HPDE6-E6E7 (cell line): ENCODE measurements around the gene NPRL2.

Experiments
- DNase-seq: peaks from one replicate; pipeline ENCODE4 v3.0.0; 2011; ENCODE audit warnings: missing footprints; ENCODE audit errors: extremely low spot score

Gene NPRL2

DNA sequence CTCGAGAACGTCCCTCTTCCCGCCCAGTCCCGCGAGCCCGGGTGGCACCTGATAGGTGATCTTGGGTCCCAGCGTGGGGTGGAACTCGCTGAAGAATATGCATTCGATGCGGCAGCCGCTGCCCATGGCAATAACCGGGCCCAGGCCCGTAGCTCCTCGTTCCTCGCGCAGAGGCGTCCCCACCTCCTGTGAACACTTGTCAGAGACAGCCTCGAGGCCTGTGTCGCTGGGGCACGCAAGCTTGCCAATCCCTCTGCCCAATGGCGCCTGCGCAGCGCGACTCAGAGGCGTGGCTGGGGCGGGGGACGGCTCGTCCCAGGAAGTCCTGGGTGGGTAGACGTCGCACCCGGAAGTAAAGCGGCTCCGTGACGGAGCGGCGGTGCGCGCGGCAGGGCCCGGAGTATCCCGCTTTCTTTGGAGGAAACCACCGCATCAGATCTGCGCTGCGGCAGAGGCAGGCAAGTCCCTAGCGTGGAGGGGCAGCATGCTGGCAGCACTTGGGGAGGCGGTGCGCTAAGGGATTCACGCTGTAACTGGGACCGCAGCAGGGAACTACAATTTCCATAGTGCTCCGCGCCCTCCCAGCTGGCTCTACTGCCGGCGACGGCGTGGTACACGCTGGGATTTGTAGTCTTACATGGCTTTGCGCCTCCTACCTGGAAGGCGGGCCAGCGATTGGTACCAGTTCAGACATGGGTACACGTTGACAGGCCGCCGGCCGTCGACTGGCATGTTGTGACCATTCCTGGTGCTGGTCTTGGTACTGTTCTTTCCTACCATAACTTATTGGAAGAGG is at the start of gene NPRL2, which contains the start of gene CYB561D2:
Gene NPRL2, minus strand, starts transcription at position 249 of the 796 bp plus-strand sequence. Its CDS starts 123 bp downstream, at position 126.
Gene CYB561D2, plus strand, starts transcription at position 336 of the 796 bp plus-strand sequence. CDS start 572 bp downstream, outside the sequence.
- peak; percentile 67 for DNase-seq

DNA sequence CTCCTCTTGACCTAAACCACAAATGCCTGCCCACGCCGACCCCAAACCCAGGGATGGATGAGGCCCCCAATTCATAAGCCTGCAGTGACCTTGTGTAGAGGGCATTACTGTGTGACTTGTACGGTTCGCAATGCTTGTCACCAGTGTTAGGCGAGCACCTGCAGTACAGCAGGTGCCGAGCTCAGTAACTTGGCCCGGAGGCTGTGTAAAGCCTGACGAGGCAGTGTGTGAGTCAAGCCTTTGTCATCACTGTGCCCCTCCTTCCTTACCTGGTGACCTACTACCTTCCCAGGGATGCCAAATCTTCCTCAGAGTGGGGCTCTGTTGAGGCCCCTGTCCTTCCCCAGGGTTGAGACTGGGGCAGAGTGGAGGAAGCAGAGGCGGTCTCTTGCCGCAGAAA is 45.9 kb upstream of the NPRL2 start:
- peak; percentile 82 for DNase-seq

DNA sequence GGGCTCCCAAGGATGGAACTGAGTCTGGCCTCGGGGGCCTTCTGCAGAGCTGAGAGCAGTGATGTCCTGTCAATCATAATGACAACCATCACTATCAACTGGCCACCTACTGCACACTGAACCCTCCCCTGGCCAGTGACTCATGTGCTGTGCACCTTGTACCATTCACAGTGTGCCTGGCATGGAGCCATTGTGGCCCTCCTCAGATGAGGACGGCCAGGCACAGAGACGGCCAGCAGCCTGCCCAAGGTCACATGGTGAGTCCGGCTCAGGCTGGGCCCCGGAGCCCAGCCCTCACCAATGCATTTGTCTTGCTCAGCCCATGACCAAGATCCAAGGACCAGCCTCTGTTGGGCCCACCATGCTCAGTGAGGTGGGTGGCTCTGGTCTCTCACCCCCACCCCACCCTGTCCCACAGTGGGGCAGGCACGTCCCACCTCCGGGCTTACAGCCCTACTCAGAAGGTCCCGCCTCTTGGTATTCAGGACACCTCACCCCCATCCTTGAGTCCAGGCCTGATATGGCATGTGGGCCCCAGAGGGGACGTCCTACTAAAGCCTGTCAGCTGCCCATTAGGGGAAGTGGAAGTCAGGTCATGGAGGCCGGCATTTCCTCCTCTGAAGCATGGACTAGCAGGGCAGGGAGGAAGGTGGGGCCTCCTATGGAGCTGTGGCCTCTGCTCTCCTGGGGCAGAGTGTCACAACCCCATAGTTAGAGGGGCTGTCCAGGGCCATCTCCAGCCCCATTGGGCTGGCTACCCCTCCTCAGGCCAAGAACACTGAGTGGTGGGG is 44.7 kb upstream of the NPRL2 start:
- no peak for DNase-seq

DNA sequence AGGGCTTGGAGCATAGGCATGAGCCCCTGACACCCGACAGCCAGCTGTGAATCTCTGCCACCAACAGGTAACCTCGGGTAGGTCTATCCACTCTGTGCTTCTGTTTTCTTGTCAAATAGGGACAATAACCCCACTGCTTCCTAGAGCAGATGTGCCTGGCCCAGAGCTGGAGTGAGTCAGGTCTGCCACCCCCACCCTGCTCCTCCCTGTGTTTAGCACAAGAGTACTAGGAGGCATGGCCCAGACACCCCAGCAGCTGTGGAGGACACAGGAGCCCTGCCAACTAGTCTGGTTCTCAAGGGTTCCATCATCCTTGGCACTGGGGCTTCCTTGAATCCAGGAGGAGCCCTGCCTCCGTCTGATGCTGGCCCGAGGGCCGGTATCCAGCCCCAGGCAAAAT is 42.5 kb upstream of the NPRL2 start:
- DNase-seq, result no peak

DNA sequence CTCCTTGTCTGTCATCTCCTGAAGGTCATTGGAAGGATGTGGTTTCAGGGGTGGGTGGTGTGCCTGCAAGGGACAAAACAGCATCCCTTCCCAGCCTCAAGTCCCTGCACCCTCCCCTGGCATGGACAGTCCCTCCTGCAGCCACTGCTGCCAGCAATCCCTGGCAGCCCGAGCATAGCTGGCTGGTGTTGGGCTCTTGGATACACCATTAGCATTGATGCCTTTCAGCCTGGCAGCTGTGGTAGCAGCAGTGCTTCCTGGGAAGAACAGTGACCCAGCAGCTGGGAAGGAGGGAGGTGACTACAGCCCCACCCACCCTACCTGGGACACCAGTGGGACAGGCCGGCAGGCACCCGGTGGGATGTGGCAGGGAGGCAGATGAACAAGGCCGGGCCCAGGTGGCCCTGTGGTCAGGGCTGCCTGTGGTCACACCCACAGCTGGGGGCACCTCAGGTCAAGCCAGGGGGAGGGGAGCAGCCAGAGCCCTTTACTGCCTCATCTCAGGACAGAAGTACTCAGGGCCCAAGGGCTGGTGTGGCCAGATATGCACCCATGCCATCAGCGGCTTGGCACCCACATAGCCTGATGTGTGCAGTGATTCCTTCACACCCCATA is 41.6 kb upstream of the NPRL2 start:
- DNase-seq, result no peak

DNA sequence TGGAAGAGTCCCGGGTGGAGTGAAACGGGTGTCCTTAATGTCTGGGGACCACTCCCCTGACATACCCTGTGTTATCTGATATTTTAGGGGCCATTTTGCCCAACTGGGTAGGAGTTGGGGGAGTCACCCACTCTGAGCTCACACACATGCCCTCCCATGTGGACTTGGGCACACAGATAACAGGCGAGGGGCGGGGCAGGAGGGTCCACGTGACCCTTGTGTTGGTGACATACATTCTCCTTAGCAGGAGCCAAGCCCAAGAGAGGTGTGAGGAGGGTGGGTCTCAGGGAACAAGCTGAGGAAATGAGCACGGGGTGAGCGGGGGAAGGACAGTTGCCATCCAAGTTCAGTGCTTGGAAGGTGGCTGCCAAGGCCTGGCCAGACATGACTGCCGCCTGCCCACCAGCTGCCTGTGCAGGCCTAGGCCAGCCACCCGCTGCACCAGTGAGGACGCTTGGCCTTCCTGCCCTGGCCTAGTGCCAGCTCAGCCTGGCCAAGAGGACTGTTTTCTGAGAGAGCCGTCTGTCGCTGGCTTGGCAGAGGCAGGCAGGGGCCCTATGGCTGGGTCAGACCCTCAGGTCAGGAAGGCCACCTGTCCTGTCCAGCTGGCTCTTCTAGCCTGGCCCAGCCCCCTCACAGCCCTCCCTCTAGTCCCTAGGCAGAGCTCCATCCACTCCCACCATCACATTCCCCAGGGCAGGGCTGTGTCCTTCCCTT is 40.1 kb upstream of the NPRL2 start:
- DNase-seq, result no peak

DNA sequence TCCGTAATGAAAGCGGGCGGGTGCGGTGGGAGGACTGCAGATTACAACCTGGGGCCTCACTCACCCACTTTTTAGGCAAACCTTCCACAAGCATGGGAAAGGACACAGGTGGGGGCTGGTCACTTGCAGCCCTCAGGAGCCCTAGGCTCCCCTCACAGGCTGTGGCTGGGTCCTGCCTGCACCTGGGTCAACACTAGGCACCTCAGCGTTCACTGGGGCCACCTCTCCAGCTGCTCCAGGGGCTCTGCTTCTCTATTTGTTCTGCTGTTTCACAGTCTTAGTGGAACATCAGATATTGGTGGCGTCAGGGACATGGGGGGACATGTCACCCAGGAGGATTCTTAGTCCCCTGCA is 38.8 kb upstream of the NPRL2 start:
- no peak for DNase-seq

DNA sequence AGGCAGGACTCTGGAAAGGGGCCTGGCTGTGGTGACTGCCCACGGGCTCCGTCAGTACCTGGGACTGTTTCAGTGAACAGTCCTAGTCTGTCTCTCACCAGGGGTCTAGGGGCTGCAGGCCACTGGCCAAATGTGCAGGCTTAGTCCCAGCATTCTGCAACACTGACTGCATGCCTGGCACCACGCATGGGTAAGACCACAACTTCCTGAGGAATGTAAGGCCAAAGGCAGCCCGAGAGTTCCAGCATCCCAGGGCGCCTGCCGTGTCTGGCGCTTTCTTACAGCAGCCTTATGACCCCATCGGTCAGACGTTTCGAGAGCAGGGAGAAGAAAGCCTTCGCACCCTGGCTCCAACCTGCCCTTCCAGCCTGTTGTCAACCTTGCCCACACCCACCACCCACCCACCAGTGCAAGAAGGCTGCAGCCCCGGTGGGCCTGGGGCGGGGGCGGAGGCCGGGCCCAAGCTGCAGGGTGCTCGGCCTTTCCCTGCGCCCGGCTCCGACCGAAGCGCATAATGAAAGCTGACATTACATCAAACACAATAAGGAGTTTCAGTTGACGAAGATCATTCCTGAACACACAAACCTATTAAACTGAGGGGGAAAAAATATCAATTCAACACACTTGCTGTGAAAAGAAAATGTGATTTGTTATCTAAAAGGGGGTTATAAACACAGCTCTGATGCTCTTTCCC is 38.3 kb upstream of the NPRL2 start:
- DNase-seq, result no peak

DNA sequence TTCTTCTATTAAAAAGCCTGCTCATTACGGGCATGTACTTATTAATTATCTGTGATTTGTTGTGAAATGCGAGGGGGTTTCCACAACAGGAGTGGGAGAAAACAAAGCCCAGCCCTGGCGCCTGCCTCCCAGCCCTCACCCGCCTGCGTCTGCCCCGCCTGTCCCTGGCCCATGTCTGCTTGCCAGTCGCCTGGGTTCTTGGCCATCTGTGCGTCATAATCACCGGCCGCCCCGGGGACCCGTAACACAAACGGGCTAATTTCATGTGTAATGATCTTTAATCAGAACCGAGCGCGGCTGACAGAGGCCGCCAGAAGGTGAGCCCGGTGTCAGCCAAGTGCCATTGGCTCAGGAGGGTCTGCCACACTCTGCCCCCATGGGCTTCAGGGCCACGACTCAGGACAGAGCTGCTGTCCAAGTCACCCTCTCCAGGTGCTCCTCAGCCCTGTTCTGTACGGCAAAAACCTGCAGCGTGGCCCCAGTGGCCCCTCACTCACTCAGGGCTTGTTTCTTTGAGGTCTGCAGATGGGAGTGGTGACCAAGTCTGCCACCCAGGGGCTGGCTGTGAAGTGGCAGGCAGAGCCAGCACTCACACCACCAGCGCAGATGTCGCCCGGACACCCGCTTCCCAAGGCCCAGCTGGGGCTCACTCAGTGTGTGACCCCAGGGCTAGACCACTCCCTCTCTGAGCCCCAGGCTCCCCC is 37.6 kb upstream of the NPRL2 start:
- DNase-seq, result no peak

DNA sequence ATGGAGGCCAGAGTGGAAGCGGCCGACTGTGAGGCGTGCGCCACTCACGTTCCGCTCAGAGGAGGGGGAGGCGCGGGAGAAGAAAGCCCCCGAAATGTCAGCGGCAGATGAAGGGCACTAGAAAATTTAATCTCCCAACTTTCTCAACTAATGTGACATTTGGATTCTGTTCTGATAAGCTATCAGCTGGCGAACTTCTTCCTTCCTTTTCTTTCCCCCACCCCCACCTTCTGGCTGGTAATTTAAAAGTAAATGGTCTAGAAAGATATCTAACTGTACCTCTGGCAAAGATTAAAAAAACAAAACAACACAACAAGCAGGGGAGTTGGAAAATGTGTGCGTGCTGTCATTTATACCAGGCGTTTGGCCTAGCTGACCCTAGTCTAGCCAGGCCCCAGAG is 35.2 kb upstream of the NPRL2 start:
- DNase-seq, result no peak

DNA sequence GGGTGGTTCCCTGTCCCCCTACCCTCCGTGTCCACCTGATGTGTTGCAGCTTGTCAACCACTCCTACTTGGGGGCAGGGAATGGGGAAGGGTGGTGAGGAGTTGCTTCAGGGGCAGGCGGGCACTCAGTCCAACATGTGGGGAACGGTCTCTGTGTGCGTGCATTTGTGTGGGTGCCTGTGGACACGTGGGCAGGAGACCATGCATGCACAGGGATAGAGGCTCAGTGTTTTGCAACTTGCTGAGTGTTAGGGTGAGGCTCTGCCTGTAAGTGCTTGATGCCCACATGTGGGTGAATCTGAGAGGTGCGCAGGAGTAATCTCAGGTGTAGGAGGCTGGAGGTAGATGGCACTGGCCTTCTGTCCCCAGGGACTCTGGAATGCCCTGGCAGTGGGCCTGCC is 33.2 kb upstream of the NPRL2 start:
- DNase-seq, result no peak

DNA sequence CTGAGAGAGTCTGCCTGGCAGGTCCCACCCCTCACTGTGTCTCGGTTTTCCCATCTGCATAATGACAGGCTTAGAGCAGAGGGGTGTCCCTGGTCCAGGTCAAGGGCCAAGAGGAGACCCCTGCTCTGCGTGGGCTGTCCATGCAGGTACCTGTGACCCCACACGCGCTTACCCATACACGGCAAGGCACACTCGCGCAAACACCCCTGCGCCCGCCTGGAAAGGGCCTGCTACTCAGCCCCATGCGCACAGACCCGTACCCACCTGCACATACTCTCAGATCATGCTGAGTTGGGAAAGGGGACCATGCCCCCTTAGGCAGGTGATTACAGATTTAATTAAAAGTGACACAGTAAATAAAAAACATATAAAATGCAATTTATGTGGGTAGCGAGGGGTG is 32.1 kb upstream of the NPRL2 start:
- no peak for DNase-seq

DNA sequence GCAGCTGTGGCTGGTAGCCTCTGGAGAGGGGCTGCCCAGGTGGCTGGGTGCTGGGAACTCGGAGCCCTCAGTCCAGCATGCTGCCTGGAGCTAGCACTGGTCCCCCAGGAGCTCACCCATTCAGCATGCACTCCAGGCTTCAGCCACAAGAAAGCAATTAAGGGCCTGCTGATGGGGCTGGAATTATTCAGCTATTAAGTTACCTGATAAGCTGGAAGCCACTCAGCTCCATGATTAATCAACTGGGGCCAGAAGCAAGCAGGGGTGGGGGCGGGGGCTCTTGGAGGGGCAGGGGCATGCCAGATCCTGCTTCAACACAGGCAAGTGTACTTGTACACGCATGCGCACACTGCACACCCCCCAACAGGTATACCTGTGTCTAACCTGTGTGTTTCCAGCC is 30.8 kb upstream of the NPRL2 start:
- no peak for DNase-seq

DNA sequence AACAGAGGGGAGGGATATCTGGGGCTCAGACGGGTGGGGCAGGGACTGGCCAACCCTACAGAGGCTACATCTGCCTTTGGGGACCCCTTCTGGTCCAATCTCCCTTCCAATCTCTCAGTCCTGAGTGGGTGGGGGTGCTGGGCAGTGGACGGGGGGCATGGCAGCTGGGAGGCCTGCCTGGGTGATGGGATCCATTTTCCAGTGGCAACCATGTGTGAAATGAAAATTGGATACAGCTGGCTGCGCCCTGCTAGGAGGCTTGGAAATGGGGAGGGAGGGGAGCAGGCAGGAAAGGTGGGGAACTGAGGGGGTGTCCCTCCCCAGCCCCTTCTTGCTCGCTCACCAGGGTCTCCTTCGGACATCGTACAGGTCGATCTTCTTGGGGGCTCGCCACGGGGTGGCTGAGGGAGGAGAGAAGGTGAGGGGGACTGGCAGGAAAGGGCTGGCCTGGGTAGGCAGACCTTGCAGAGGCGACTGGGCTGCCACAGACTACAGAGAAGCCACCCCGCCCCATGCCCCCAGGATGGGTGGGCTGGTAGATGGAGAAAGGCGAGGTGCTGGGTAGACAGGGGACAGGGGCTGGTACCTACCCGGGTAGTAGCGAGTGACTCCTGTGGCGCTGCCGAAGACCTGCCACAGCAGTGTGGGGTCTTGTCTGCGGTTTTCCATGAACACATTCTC is 30.0 kb upstream of the NPRL2 start:
- DNase-seq, result no peak

DNA sequence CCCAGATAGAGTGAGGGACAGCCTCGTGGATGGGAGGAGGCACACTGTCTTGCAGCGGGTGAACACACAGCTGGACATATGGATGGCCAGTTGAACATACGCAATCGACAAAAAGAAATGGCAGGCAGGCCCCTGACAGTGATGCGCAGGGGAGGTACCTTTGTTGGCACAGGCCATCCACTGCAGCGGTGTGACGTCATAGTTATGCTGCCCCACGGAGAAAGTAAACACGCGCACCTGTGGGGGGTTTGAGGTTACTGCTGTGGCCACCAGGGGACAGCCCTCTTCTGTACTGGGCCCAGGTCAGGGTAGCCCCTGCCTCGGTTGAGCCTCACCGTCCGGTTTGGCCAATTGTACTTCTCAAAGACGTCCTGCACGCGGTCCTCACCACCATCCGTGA is 28.2 kb upstream of the NPRL2 start:
- no peak for DNase-seq

DNA sequence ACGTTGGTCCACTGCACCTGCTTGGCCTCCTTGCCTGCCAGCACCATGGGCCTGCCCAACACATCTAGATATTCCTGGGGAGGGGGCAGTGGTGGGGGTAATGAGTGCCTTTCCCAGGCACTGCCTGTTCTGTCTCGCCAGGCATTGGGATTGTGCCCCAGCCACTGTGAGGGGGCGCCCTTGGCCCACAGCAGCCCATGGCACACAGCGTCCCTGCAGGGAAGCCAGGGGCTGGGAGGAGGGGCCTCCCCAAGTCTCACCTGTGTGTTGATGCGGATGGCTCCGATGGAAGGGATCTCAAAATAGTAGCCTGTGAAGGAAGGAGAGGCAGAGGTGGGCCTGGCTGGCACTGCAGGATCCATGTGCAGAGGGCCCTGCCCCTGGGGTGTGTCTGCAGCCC is 27.4 kb upstream of the NPRL2 start:
- no peak for DNase-seq

DNA sequence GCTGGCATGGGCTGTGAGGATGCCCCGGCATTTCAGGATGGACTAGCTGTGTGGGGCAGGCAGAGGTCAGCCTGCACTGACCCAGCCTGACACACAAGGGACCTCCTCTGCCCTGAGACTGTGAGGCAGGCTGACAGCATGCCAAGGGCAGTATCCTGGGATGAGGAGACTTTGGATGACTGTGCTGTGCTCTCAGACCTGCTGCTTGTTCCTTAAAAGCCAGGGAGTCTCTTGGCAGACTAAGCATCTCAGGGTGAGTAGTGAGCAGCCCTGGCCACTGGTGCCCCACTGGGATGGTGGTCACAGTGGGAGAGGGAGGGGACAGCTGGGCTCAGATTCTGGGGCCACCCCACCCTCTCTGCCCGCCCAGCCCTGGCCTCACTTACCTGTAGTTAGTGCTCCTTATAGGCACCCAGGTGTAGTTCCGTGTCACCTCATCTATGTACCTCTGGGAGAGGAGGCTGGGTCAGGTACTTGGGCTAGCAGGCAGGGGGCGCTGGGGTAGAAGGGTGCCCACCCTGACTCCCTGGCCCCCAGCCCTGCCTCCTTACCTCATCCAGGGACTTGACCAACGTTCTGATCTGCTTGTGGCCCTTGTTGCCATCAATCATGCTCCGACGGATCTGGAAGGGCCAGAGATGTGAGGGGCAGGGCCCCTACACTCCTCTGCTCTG is 24.8 kb upstream of the NPRL2 start:
- no peak for DNase-seq

DNA sequence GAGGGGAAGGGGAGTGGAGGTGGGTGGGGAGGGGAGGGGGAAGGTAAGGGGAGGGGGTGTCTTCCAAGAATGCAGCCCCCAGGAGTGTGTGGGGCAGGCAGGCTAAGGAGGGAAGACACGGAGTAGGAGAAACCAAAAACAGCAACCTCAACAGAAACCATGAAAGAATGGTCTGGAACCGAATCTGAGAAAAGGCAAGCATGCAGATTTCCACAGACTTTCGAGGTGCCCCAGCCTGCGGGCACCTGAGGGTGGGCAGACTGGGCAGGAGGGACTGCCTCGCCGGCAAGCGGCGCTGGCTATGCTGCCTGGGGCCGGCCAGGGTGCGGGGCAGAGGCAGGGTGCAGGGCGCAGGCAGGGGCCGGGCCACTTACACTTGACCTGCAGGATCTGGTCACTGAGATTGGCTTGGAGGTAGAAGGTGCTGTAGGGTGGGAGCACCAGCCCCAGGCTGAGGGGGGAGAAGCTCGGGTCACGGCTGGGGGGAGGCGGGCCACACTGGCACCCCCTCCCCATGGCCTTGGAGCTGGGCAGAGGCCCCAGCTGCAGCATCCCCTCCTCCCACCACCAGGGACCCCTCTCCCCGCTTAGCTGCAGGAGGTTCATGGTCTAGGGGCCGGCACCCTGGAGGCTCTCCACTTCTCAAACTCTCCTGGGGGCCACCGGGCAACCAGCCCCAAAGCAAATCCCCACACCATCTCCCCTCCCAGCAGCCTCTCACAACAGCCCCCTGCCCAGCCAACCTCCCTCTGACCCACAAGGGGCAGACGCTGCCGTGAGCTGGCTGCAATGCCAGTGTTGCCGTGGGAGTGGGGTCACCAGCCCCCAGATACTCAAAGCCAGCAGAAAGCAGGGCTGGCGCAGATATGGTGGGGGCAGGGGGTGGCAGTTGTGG is 24.0 kb upstream of the NPRL2 start:
- no peak for DNase-seq
